Measurements from ENCODE around the gene ISY1. TPM values are rescaled to one million over a fixed set of nuclear protein-coding genes. Genes with fewer than 3 reads are reported as not detected.

ISY1 gene
- total and polyA plus RNA-seq, 12 donors, result 15.9 to 35.4 (median 29.5) TPM

DNA sequence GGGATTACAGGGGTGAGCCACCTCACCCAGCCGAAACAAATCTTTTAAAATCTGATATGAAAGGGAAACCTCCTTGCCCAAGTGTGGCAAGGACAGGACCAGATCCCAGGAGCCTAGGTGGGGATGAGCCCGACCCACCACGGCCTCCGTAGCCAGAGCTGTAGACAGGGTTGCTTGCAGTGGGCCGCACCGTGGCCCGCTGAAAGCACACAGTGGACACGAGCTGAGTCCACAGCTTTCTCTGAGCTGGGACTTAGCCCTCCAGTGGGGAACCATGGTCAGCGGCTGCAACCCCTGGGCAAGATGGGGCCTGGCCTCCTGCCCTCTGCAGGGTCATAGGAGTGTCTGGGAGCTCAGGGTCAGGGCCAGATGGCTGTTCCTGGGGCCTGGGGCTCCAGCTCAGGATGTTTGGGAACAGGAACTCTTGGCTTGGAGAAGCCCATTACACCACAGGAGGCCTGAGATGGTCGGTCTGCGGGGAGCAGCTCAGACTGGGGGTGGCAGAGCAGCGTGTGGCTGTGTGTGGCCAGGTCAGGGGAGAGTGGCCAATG lies 75.6 kb downstream of the ISY1 start:
- no peak for TF ChIP-seq CTCF (IDR thresholded peaks at IDR 0.05)
- Histone ChIP-seq H3K4me1 (peaks cover 4 to 11% (median 7%) of the 10 kb centered on the region in 9 donors), H3K4me3 (no peak overlapping the region), H3K9me3 (no peaks in the 10 kb centered on the region), H3K27ac (no peak overlapping the region), H3K27me3 (no peaks in the 10 kb centered on the region), H3K36me3 (no peaks in the 10 kb centered on the region)
- WGBS, 2 donors, result 90 to 95% methylated on average over 12 of the region's 12 CpGs
- DNase-seq (no peak), ATAC-seq (no peak)
- intact Hi-C loops (cut with DNase I), result loop anchor here in 2 of 10 donors (5.0 to 10.0 kb wide), 2 partner anchors 33 to 110 kb away; no protein-coding TSS in a partner anchor

DNA sequence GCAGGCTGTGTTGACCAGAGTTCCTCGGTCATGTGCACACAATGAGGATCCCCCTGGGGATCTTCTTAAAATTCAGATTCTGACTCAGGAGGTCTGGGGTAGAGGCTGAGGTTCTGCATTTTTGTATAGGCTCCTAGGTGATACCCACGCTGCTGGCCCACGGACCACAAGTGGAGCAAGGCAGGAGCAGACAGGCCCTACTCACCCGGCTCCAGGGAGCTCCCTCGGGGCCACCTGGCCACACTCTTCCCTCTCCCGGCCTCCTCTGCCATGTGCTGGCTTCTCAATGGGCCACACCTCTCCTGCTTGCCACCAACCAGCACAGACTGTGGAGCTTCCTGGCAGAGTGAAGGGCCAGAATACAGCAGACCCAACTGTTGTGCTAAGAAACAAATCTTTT lies 76.4 kb downstream of the ISY1 start:
- H3K4me3 ChIP-seq, result no peak overlapping the region
- TF ChIP-seq CTCF (IDR thresholded peaks at IDR 0.05), result no peak
- DNase-seq, result no peak
- H3K27ac ChIP-seq, result no peak overlapping the region
- no peaks in the 10 kb centered on the region for H3K27me3 ChIP-seq
- WGBS, 2 donors, result 89 to 92% methylated on average over 6 of the region's 6 CpGs
- no peaks in the 10 kb centered on the region for H3K9me3 ChIP-seq
- intact Hi-C loops (cut with DNase I), result loop anchor here in 2 of 10 donors (10.0 kb wide), 1 partner anchor 110 kb away; no protein-coding TSS in a partner anchor
- no peak for ATAC-seq
- H3K4me1 ChIP-seq, result peaks cover 4 to 11% (median 7%) of the 10 kb centered on the region in 9 donors
- H3K36me3 ChIP-seq, result no peaks in the 10 kb centered on the region

GRCh38 chr3:129082026-129082425 lies 78.8 kb downstream of the ISY1 start:
- H3K36me3 ChIP-seq, result no peaks in the 10 kb centered on the region
- no peak overlapping the region for H3K4me3 ChIP-seq
- intact Hi-C loops (cut with DNase I), result loop anchor here in 2 of 10 donors (10.0 kb wide), 1 partner anchor 107 kb away; no protein-coding TSS in a partner anchor
- DNase-seq, result no peak
- H3K27ac ChIP-seq, result no peak overlapping the region
- no peaks in the 10 kb centered on the region for H3K27me3 ChIP-seq
- no peaks in the 10 kb centered on the region for H3K9me3 ChIP-seq
- WGBS, 2 donors, result 76 to 77% methylated on average over 9 of the region's 9 CpGs
- no peak for TF ChIP-seq CTCF (IDR thresholded peaks at IDR 0.05)
- ATAC-seq, result no peak
- H3K4me1 ChIP-seq, result peaks cover under 1 to 9% (median 4%) of the 10 kb centered on the region in 9 donors

GRCh38 chr3:129081503-129081902 lies 79.4 kb downstream of the ISY1 start:
- peaks cover 0 to 5% (median 0%) of the 10 kb centered on the region in 9 donors for H3K4me1 ChIP-seq
- intact Hi-C loops (cut with DNase I), result loop anchor here in 2 of 10 donors (10.0 kb wide), 1 partner anchor 107 kb away; no protein-coding TSS in a partner anchor
- H3K9me3 ChIP-seq, result no peaks in the 10 kb centered on the region
- TF ChIP-seq CTCF (IDR thresholded peaks at IDR 0.05), result no peak
- no peaks in the 10 kb centered on the region for H3K36me3 ChIP-seq
- no peak overlapping the region for H3K27ac ChIP-seq
- H3K27me3 ChIP-seq, result no peaks in the 10 kb centered on the region
- no peak for DNase-seq
- H3K4me3 ChIP-seq, result no peak overlapping the region
- no peak for ATAC-seq
- WGBS, 2 donors, result 57 to 70% methylated on average over 8 of the region's 8 CpGs

All from heart right ventricle (tissue), 16 donors.